HepG2 (cell line): ENCODE measurements around the gene CREB3. TPM values are rescaled to one million over a fixed set of nuclear protein-coding genes. Genes with fewer than 3 reads are reported as not detected.
A peak's percentile ranks its signal among the peaks of the same experiment; 100 is the strongest.

ENCODE experiments used
- ATF7 ChIP-seq, 2 experiments: fragments of 450-650 bp in 1 of 2; sonication (generic) in 1 of 2; formaldehyde crosslinking in 1 of 2; IDR thresholded peaks; 2 replicates each; pipeline versions ENCODE4 v1.4.0 to v1.6.1; 2016 to 2020; ENCODE audit warnings: antibody characterized with exemption in 1 of 2, mild to moderate bottlenecking in 1 of 2, missing genetic modification reagents in 1 of 2
- CC2D1A ChIP-seq: sonication (generic); formaldehyde crosslinking; IDR thresholded peaks from 2 replicates; pipeline ENCODE4 v1.8.1; 2023; ENCODE audit warnings: mild to moderate bottlenecking, missing genetic modification reagents
- CHD2 ChIP-seq: IDR thresholded peaks from 2 replicates; pipeline ENCODE4 v1.6.1; 2011; ENCODE audit warnings: low read depth, low read length, improper control_type of control experiment
- EED ChIP-seq: sonication (generic); formaldehyde crosslinking; IDR thresholded peaks from 2 replicates; pipeline ENCODE4 v1.5.0; 2020; ENCODE audit warnings: mild to moderate bottlenecking, missing genetic modification reagents
- FOXJ3 ChIP-seq: sonication (generic); formaldehyde crosslinking; IDR thresholded peaks from 2 replicates; pipeline ENCODE4 v1.4.0; 2020; ENCODE audit warnings: missing genetic modification reagents, mild to moderate bottlenecking, borderline replicate concordance
- NFE2L1 ChIP-seq: sonication (generic); formaldehyde crosslinking; IDR thresholded peaks from 2 replicates; pipeline ENCODE4 v1.4.0; 2020; ENCODE audit warnings: missing genetic modification reagents, mild to moderate bottlenecking, borderline replicate concordance
- NR3C1 ChIP-seq: sonication (generic); formaldehyde crosslinking; IDR thresholded peaks from 2 replicates; pipeline ENCODE4 v1.4.0; 2020; ENCODE audit warnings: missing genetic modification reagents
- PHF20 ChIP-seq: sonication (generic); formaldehyde crosslinking; IDR thresholded peaks from 2 replicates; pipeline ENCODE4 v1.5.0; 2020; ENCODE audit warnings: mild to moderate bottlenecking, missing genetic modification reagents
- SMARCC2 ChIP-seq: fragments of 450-650 bp; IDR thresholded peaks from 2 replicates; pipeline ENCODE4 v1.6.1; 2017; ENCODE audit warnings: antibody characterized with exemption, mild to moderate bottlenecking
- ZNF101 ChIP-seq: sonication (generic); formaldehyde crosslinking; IDR thresholded peaks from 2 replicates; pipeline ENCODE4 v1.4.0; 2020; ENCODE audit warnings: mild to moderate bottlenecking, low read depth, missing genetic modification reagents, borderline replicate concordance
- ZNF143 ChIP-seq: sonication (generic); formaldehyde crosslinking; IDR thresholded peaks from 2 replicates; pipeline ENCODE4 v1.4.0; 2020; ENCODE audit warnings: missing genetic modification reagents
- ZNF451 ChIP-seq: sonication (generic); formaldehyde crosslinking; IDR thresholded peaks from 2 replicates; pipeline ENCODE4 v1.5.0; 2020; ENCODE audit warnings: mild to moderate bottlenecking, missing genetic modification reagents
- ZNF747 ChIP-seq: sonication (generic); formaldehyde crosslinking; IDR thresholded peaks from 2 replicates; pipeline ENCODE4 v1.8.1; 2023; ENCODE audit warnings: missing genetic modification reagents, mild to moderate bottlenecking, borderline replicate concordance
- ZNF766 ChIP-seq: sonication (generic); formaldehyde crosslinking; IDR thresholded peaks from 2 replicates; pipeline ENCODE4 v1.5.0; 2020; ENCODE audit warnings: missing genetic modification reagents, borderline replicate concordance
- ZNF788 ChIP-seq: sonication (generic); formaldehyde crosslinking; IDR thresholded peaks from 2 replicates; pipeline ENCODE4 v1.5.0; 2020; ENCODE audit warnings: mild to moderate bottlenecking, missing genetic modification reagents, borderline replicate concordance
- polyA plus RNA-seq, 8 experiments: library from polyadenylated mRNA; depleted of rRNA in 3 of 8; stranded (reverse) in 7 of 8; unstranded in 1 of 8; fragments of >200 nt; fragmentation: Illumina TruSeq in 4 of 8; extraction: Trizol in 4 of 8; gene quantifications; 2 replicates each; pipeline versions ENCODE4 v1.2.1 to v1.2.3, GENCODE V29; 2011 to 2016; ENCODE audit warnings: low read depth in 4 of 8, missing spikeins in 1 of 8, mixed read lengths in 1 of 8; ENCODE audit not compliant: insufficient read depth in 1 of 8
- total RNA-seq, 5 experiments: library from RNA; depleted of rRNA; stranded (reverse); fragments of >200 nt; fragmentation: Illumina TruSeq; extraction: Trizol; gene quantifications; 2 replicates each; pipeline ENCODE4 v1.2.3, GENCODE V29; 2016; ENCODE audit warnings: low read depth in 1 of 5
- TF ChIP-seq, protein P1 (sequence below): sonication (generic); formaldehyde crosslinking; IDR thresholded peaks from 2 replicates; pipeline ENCODE4 v1.5.0; 2020; ENCODE audit warnings: missing genetic modification reagents
- TF ChIP-seq, protein P2 (sequence below): sonication (generic); formaldehyde crosslinking; IDR thresholded peaks from 2 replicates; pipeline ENCODE4 v1.5.1; 2020; ENCODE audit warnings: mild to moderate bottlenecking, moderate library complexity, missing genetic modification reagents
- TF ChIP-seq, protein P3 (sequence below): sonication (generic); formaldehyde crosslinking; IDR thresholded peaks from 2 replicates; pipeline ENCODE4 v1.4.0; 2020; ENCODE audit warnings: missing genetic modification reagents

CREB3 gene
- total and polyA plus RNA-seq, 2 of the 13 experiments (the other 11 are each of a cell fraction or from before 2014, with no cell fraction given) = 11.1 to 34.2 TPM

DNA sequence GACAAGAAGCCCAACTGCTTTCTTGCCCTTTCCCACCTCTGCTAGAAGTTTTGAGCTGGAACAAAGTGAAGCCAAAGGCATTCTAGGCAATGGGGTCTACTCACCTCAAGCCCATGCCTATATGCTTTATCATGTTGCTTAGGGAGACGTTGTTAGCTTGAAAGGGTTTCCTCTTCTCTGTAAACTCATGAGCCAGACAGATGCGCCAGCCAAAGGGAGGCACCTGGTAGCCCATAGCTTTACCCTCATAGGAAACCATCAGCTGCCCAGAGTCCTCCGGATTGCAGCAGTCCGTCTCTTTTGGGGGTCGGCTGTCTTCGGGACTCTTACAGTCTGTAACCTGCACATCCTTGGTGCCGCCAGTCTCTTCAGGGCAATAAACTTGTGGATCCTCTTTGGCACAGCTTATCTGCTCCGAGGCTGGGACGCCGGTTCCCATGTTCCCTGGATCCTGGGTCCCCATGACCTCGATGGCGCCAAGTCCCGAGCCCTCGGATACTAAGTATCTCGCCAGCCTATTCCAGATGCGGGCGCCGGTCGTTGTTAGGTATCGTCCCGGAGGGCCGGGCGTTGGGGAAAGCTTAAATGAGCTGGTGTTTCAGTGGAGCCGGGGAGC is 15.9 kb downstream of the CREB3 start (continued):
- TF ChIP-seq NFE2L1 (CRISPR knock-in tag) (peak; percentile 39; the same call in 1 of the 2 replicates), CHD2 (no peak), SMARCC2 (no peak), PHF20 (CRISPR knock-in tag) (no peak), NR3C1 (CRISPR knock-in tag) (no peak), CC2D1A (CRISPR knock-in tag) (no peak), ZNF747 (CRISPR knock-in tag) (no peak), ZNF766 (no peak), ZNF101 (CRISPR knock-in tag) (no peak), ZNF451 (no peak), ZNF143 (0 out of 2 replicates have a peak, but pooled peaks have one; percentile 2), ZNF788 (no peak), FOXJ3 (CRISPR knock-in tag) (peak; percentile 35; the same call in 1 of the 2 replicates), EED (CRISPR knock-in tag) (no peak), ATF7 (IDR thresholded peaks at IDR 0.05) (no peak), ATF7 (CRISPR knock-in tag; IDR thresholded peaks at IDR 0.05) (no peak)
- TF ChIP-seq, protein P1, sequence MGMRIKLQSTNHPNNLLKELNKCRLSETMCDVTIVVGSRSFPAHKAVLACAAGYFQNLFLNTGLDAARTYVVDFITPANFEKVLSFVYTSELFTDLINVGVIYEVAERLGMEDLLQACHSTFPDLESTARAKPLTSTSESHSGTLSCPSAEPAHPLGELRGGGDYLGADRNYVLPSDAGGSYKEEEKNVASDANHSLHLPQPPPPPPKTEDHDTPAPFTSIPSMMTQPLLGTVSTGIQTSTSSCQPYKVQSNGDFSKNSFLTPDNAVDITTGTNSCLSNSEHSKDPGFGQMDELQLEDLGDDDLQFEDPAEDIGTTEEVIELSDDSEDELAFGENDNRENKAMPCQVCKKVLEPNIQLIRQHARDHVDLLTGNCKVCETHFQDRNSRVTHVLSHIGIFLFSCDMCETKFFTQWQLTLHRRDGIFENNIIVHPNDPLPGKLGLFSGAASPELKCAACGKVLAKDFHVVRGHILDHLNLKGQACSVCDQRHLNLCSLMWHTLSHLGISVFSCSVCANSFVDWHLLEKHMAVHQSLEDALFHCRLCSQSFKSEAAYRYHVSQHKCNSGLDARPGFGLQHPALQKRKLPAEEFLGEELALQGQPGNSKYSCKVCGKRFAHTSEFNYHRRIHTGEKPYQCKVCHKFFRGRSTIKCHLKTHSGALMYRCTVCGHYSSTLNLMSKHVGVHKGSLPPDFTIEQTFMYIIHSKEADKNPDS (CRISPR knock-in tag) = no peak
- TF ChIP-seq, protein P2, sequence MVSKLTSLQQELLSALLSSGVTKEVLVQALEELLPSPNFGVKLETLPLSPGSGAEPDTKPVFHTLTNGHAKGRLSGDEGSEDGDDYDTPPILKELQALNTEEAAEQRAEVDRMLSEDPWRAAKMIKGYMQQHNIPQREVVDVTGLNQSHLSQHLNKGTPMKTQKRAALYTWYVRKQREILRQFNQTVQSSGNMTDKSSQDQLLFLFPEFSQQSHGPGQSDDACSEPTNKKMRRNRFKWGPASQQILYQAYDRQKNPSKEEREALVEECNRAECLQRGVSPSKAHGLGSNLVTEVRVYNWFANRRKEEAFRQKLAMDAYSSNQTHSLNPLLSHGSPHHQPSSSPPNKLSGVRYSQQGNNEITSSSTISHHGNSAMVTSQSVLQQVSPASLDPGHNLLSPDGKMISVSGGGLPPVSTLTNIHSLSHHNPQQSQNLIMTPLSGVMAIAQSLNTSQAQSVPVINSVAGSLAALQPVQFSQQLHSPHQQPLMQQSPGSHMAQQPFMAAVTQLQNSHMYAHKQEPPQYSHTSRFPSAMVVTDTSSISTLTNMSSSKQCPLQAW (CRISPR knock-in tag) = 0 out of 2 replicates have a peak, but pooled peaks have one; percentile 27
- TF ChIP-seq, protein P3, sequence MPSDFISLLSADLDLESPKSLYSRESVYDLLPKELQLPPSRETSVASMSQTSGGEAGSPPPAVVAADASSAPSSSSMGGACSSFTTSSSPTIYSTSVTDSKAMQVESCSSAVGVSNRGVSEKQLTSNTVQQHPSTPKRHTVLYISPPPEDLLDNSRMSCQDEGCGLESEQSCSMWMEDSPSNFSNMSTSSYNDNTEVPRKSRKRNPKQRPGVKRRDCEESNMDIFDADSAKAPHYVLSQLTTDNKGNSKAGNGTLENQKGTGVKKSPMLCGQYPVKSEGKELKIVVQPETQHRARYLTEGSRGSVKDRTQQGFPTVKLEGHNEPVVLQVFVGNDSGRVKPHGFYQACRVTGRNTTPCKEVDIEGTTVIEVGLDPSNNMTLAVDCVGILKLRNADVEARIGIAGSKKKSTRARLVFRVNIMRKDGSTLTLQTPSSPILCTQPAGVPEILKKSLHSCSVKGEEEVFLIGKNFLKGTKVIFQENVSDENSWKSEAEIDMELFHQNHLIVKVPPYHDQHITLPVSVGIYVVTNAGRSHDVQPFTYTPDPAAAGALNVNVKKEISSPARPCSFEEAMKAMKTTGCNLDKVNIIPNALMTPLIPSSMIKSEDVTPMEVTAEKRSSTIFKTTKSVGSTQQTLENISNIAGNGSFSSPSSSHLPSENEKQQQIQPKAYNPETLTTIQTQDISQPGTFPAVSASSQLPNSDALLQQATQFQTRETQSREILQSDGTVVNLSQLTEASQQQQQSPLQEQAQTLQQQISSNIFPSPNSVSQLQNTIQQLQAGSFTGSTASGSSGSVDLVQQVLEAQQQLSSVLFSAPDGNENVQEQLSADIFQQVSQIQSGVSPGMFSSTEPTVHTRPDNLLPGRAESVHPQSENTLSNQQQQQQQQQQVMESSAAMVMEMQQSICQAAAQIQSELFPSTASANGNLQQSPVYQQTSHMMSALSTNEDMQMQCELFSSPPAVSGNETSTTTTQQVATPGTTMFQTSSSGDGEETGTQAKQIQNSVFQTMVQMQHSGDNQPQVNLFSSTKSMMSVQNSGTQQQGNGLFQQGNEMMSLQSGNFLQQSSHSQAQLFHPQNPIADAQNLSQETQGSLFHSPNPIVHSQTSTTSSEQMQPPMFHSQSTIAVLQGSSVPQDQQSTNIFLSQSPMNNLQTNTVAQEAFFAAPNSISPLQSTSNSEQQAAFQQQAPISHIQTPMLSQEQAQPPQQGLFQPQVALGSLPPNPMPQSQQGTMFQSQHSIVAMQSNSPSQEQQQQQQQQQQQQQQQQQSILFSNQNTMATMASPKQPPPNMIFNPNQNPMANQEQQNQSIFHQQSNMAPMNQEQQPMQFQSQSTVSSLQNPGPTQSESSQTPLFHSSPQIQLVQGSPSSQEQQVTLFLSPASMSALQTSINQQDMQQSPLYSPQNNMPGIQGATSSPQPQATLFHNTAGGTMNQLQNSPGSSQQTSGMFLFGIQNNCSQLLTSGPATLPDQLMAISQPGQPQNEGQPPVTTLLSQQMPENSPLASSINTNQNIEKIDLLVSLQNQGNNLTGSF = 0 out of 2 replicates have a peak, but pooled peaks have one; percentile 50
